CD14-positive monocyte (primary cell): ENCODE measurements around the gene EDEM1. TPM values are rescaled to one million over a fixed set of nuclear protein-coding genes. Genes with fewer than 3 reads are reported as not detected.

Source experiments
- DNase-seq, 3 donors: peaks; one replicate each; pipeline ENCODE4 v3.0.0-alpha.2; 2011 to 2022
- H2AFZ ChIP-seq: 2 replicates; pipeline ENCODE4 v1.6.0; 2012; ENCODE audit warnings: mild to moderate bottlenecking, low read depth, low read length, inconsistent platforms; ENCODE audit not compliant: insufficient read depth, poor library complexity, severe bottlenecking
- H3K27ac ChIP-seq, 2 donors: 1 replicate in 1 of 2; 2 replicates in 1 of 2; pipeline ENCODE4 v1.5.1; 2012 to 2013; ENCODE audit warnings: low read length in 2 of 2, control low read depth in 1 of 2, inconsistent platforms in 1 of 2, low read depth in 1 of 2, mild to moderate bottlenecking in 1 of 2
- H3K27me3 ChIP-seq, 2 donors: one replicate each; pipeline versions ENCODE4 v1.6.0 to v1.6.1; 2011 to 2013; ENCODE audit warnings: low read length in 2 of 2; ENCODE audit not compliant: control insufficient read depth in 2 of 2, insufficient read depth in 2 of 2
- H3K36me3 ChIP-seq, 2 donors: replicated peaks in 1 of 2; 1 replicate in 1 of 2; 2 replicates in 1 of 2; pipeline versions ENCODE4 v1.5.1 to v1.6.1; 2012 to 2013; ENCODE audit warnings: low read length in 2 of 2, control low read depth in 1 of 2, inconsistent platforms in 1 of 2, mild to moderate bottlenecking in 1 of 2; ENCODE audit not compliant: insufficient read depth in 2 of 2, control insufficient read depth in 1 of 2
- H3K4me1 ChIP-seq, 2 donors: 1 replicate in 1 of 2; 2 replicates in 1 of 2; pipeline versions ENCODE4 v1.5.1 to v1.6.1; 2012 to 2013; ENCODE audit warnings: low read length in 2 of 2, control low read depth in 1 of 2, inconsistent platforms in 1 of 2, mild to moderate bottlenecking in 1 of 2, moderate library complexity in 1 of 2; ENCODE audit not compliant: insufficient read depth in 2 of 2, control insufficient read depth in 1 of 2
- H3K4me2 ChIP-seq: replicated peaks from 2 replicates; pipeline ENCODE3; 2012; ENCODE audit warnings: low read length, moderate library complexity, mild to moderate bottlenecking; ENCODE audit not compliant: poor library complexity, severe bottlenecking; ENCODE audit errors: extremely low read depth
- H3K4me3 ChIP-seq, 3 experiments: fragments of 200-600 bp in 1 of 3; sonication (generic) in 1 of 3; replicated peaks in 1 of 3; 1 replicate in 2 of 3; 2 replicates in 1 of 3; pipeline ENCODE4 v1.5.1; 2011 to 2013; ENCODE audit warnings: low read length in 3 of 3, mild to moderate bottlenecking in 3 of 3, control low read depth in 2 of 3, low read depth in 2 of 3, inconsistent platforms in 1 of 3, moderate library complexity in 1 of 3
- H3K79me2 ChIP-seq: 2 replicates; pipeline ENCODE4 v1.6.0; 2012; ENCODE audit warnings: mild to moderate bottlenecking, control low read depth, inconsistent platforms, low read length, moderate library complexity; ENCODE audit not compliant: insufficient read depth
- H3K9ac ChIP-seq: 2 replicates; pipeline ENCODE4 v1.6.0; 2017; ENCODE audit warnings: low read length, mild to moderate bottlenecking; ENCODE audit not compliant: insufficient read depth, poor library complexity, severe bottlenecking
- H3K9me3 ChIP-seq, 2 donors: replicated peaks in 1 of 2; 1 replicate in 1 of 2; 2 replicates in 1 of 2; pipeline versions ENCODE4 v1.5.1 to v1.6.1; 2012 to 2013; ENCODE audit warnings: low read length in 2 of 2, control low read depth in 1 of 2; ENCODE audit not compliant: control insufficient read depth in 1 of 2, insufficient read depth in 1 of 2
- H4K20me1 ChIP-seq: 2 replicates; pipeline ENCODE4 v1.6.0; 2012; ENCODE audit warnings: mild to moderate bottlenecking, low read length, control low read depth, moderate library complexity; ENCODE audit not compliant: insufficient read depth
- H3K27ac Mint-ChIP-seq, 7 donors: one replicate each; pipeline ENCODE4 v1.8.0; 2020; ENCODE audit warnings: mild to moderate bottlenecking in 7 of 7, mixed read lengths in 7 of 7, moderate library complexity in 6 of 7, inconsistent platforms in 2 of 7
- H3K27me3 Mint-ChIP-seq, 3 donors: one replicate each; pipeline ENCODE4 v1.8.0; 2021 to 2022; ENCODE audit warnings: low read depth in 3 of 3, mild to moderate bottlenecking in 3 of 3, mixed read lengths in 3 of 3, moderate library complexity in 3 of 3, inconsistent platforms in 1 of 3
- H3K36me3 Mint-ChIP-seq, 2 donors: one replicate each; pipeline ENCODE4 v1.8.0; 2020; ENCODE audit warnings: mixed read lengths in 2 of 2, inconsistent platforms in 1 of 2, mild to moderate bottlenecking in 1 of 2
- H3K4me1 Mint-ChIP-seq: one replicate; pipeline ENCODE4 v1.8.0; 2020; ENCODE audit warnings: mild to moderate bottlenecking, mixed read lengths
- H3K4me3 Mint-ChIP-seq, 2 donors: one replicate each; pipeline ENCODE4 v1.8.0; 2020; ENCODE audit warnings: mild to moderate bottlenecking in 2 of 2, mixed read lengths in 2 of 2, moderate library complexity in 1 of 2
- H3K9me3 Mint-ChIP-seq, 7 donors: one replicate each; pipeline ENCODE4 v1.8.0; 2020 to 2022; ENCODE audit warnings: mixed read lengths in 7 of 7, mild to moderate bottlenecking in 6 of 7, moderate library complexity in 6 of 7, inconsistent platforms in 2 of 7
- WGBS: methylation state at CpG from one replicate; pipeline ENCODE4 v1.1.5; 2013; ENCODE audit warnings: missing lambda C conversion rate; ENCODE audit not compliant: insufficient coverage; 5-methylcytosine and 5-hydroxymethylcytosine counted together
- intact Hi-C, 2 donors: fragments of 100-400 bp; cut with micrococcal nuclease; formaldehyde crosslinking; loops; one replicate each; pipeline versions ENCODE4 v1.15.0 to v1.15.1; 2023
- polyA plus RNA-seq, 3 donors: library from polyadenylated mRNA; depleted of rRNA in 1 of 3; unstranded in 2 of 3; stranded (reverse) in 1 of 3; fragments of 300-500 nt in 2 of 3; fragments of >200 nt in 1 of 3; fragmentation: Illumina TruSeq in 2 of 3; gene quantifications; 1 replicate in 2 of 3; 2 replicates in 1 of 3; pipeline ENCODE4 v1.2.3, GENCODE V29; 2012 to 2021
- TF ChIP-seq, protein P1 (sequence below): fragments of 200-600 bp; IDR thresholded peaks from one replicate; pipeline ENCODE4 v1.8.0; 2022; ENCODE audit warnings: antibody characterized with exemption, mild to moderate bottlenecking

Gene EDEM1
- polyA plus RNA-seq, 3 donors = 17.5 to 31.7 (median 23.7) TPM

DNA sequence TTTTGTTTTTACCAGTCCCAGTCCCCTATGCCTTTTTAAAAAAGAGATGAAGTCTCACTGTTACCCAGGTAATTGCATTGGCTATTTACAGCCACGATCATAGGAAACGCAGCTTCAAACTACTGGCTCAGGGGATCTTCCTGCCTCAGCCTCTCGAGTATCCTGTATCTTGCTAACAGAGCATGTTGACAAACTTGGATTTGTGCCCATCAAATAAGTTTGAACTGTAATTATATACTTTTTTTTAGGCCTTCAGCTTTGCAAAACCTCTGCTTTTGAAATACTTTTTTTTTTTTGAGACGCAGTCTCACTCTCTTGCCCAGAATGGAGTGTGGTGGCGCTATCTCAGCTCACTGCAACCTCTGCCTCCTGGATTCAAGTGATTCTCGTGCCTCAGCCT, 3.0 kb upstream of the EDEM1 start:
- H3K4me2 ChIP-seq = no peak overlapping the region
- no peaks in the 10 kb centered on the region for H3K9me3 ChIP-seq
- peak overlapping the region; percentile 57 to 100 (median 93) for H3K27ac Mint-ChIP-seq
- H3K79me2 ChIP-seq = peaks cover 65% of the 10 kb centered on the region
- H3K4me1 Mint-ChIP-seq = peaks cover 58% of the 10 kb centered on the region
- intact Hi-C loops = no loop called here
- H3K27me3 Mint-ChIP-seq = peaks cover 0 to 2% (median 0%) of the 10 kb centered on the region in 3 donors
- no peak for DNase-seq
- 39% methylated on average over 5 of the region's 6 CpGs for WGBS
- peaks cover 51 to 59% of the 10 kb centered on the region in 2 donors for H3K4me1 ChIP-seq
- no peak overlapping the region for H3K9ac ChIP-seq
- TF ChIP-seq, protein P1, sequence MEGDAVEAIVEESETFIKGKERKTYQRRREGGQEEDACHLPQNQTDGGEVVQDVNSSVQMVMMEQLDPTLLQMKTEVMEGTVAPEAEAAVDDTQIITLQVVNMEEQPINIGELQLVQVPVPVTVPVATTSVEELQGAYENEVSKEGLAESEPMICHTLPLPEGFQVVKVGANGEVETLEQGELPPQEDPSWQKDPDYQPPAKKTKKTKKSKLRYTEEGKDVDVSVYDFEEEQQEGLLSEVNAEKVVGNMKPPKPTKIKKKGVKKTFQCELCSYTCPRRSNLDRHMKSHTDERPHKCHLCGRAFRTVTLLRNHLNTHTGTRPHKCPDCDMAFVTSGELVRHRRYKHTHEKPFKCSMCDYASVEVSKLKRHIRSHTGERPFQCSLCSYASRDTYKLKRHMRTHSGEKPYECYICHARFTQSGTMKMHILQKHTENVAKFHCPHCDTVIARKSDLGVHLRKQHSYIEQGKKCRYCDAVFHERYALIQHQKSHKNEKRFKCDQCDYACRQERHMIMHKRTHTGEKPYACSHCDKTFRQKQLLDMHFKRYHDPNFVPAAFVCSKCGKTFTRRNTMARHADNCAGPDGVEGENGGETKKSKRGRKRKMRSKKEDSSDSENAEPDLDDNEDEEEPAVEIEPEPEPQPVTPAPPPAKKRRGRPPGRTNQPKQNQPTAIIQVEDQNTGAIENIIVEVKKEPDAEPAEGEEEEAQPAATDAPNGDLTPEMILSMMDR = no peak
- H3K9me3 Mint-ChIP-seq = no peaks in the 10 kb centered on the region
- no peak overlapping the region for H3K4me3 ChIP-seq
- peaks cover 21 to 30% of the 10 kb centered on the region in 2 donors for H3K36me3 ChIP-seq
- H2AFZ ChIP-seq = no peak overlapping the region
- H4K20me1 ChIP-seq = peaks cover 21% of the 10 kb centered on the region
- peaks cover 16 to 41% of the 10 kb centered on the region in 2 donors for H3K36me3 Mint-ChIP-seq
- peak overlapping the region; percentile 38 to 98 for H3K27ac ChIP-seq
- no peaks in the 10 kb centered on the region for H3K27me3 ChIP-seq
- H3K4me3 Mint-ChIP-seq = no peak overlapping the region

DNA sequence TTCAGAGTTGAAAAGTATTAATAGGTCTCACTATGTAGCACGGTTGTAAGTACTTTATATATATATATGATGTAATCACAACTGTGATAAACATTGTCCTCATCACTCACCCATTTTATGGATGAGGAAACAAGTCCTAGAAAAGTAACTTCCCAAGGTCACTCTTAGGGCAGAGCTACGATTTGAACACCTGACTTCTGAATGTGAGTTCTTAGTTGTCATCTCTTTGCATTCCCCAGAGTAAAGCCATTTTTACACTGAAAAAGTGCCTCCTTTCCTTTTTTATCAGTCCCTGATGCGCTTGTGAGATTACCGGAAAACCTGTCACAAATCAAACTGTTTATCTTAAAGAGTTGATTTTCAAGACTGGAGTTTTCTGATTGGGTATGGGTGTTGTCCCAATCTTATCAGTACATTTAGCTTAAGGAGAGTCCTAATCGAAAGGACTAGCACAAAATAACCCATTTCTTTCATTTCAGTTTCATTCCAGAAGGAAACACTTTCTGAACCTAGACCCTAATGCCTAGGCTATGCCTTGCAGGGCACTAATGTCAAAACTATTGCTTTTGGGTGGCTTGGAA, 2.3 kb upstream of the EDEM1 start:
- Histone ChIP-seq H3K9me3 (no peaks in the 10 kb centered on the region), H4K20me1 (peaks cover 17% of the 10 kb centered on the region), H3K4me2 (no peak overlapping the region), H2AFZ (no peak overlapping the region), H3K27ac (peak overlapping the region; percentile 38 to 98), H3K4me3 (no peak overlapping the region), H3K79me2 (peaks cover 67% of the 10 kb centered on the region), H3K27me3 (no peaks in the 10 kb centered on the region), H3K4me1 (peaks cover 57 to 66% of the 10 kb centered on the region in 2 donors), H3K36me3 (peaks cover 14 to 23% of the 10 kb centered on the region in 2 donors), H3K9ac (no peak overlapping the region)
- H3K4me1 Mint-ChIP-seq = peaks cover 63% of the 10 kb centered on the region
- H3K4me3 Mint-ChIP-seq = no peak overlapping the region
- peaks cover 16 to 35% of the 10 kb centered on the region in 2 donors for H3K36me3 Mint-ChIP-seq
- peaks cover 0 to 2% (median 0%) of the 10 kb centered on the region in 3 donors for H3K27me3 Mint-ChIP-seq
- DNase-seq = peak in 1 of 3 donors; percentile 29
- TF ChIP-seq, protein P1 = no peak
- WGBS = 60% methylated on average over 1 of the region's 5 CpGs
- H3K27ac Mint-ChIP-seq = peak overlapping the region; percentile 93 to 100 (median 99)
- intact Hi-C loops = loop anchor here (5.0 kb wide), 2 partner anchors 43 to 48 kb away; no protein-coding TSS in a partner anchor
- H3K9me3 Mint-ChIP-seq = no peaks in the 10 kb centered on the region
